ENCODE results near the gene EIF4G1. TPM values are rescaled to one million over a fixed set of nuclear protein-coding genes. Genes with fewer than 3 reads are reported as not detected.

Gene EIF4G1
- total RNA-seq, 1 donor, result 234 TPM

DNA sequence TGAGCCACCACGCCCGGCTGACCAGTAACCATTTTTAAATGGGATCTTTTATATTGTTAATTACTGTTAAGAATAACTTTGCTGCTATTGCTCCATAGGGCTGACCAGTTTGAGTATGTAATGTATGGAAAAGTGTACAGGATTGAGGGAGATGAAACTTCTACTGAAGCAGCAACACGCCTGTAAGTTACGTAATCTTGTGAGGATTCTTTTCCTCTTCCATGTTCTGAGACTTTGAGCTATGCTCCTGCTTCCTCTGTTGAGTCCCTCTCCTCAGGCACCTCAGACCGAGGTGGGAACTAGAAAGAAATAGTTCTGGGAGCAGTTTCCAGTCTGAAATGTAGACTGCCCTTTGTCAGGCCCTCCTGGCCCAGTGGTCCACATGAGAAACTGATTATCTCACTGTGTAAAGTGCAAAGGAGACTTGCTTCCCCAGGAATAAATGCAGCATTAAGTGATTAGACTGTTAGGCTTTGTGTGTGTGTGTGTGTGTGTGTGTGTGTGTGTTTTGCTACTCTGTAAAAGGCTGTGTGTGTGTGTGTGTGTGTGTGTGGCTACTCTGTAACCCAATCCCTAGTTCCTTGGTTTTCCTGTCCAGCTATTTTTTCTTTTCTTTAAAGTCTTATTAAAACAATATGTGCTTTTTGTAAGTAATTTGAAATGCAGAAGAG, 52.3 kb downstream of the EIF4G1 start:
- TF ChIP-seq, protein P1, sequence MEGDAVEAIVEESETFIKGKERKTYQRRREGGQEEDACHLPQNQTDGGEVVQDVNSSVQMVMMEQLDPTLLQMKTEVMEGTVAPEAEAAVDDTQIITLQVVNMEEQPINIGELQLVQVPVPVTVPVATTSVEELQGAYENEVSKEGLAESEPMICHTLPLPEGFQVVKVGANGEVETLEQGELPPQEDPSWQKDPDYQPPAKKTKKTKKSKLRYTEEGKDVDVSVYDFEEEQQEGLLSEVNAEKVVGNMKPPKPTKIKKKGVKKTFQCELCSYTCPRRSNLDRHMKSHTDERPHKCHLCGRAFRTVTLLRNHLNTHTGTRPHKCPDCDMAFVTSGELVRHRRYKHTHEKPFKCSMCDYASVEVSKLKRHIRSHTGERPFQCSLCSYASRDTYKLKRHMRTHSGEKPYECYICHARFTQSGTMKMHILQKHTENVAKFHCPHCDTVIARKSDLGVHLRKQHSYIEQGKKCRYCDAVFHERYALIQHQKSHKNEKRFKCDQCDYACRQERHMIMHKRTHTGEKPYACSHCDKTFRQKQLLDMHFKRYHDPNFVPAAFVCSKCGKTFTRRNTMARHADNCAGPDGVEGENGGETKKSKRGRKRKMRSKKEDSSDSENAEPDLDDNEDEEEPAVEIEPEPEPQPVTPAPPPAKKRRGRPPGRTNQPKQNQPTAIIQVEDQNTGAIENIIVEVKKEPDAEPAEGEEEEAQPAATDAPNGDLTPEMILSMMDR (IDR thresholded peaks at IDR 0.05; ENCODE audit: insufficient read depth, low read length), result no peak
- no peak overlapping the region for H3K4me3 ChIP-seq (ENCODE audit: low read depth, low read length)
- peak; percentile 68 for DNase-seq (ENCODE audit: low read depth)

DNA sequence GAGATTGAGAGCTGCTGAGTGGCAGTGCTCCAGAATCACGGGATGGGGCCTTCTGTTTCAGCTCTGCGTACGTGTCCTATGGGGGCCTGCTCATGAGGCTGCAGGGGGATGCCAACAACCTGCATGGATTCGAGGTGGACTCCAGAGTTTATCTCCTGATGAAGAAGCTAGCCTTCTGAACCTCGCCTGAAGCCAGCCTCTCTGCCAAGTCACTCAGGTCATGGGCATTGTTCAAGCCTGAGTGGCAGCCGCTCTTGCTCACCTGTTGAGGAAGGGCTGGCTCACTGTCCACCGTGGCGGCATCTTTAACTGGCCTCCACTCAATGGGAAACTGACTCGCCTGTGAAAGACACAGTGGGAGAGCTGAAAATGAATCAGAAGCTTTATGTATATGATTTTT, 53.7 kb downstream of the EIF4G1 start:
- H3K4me3 ChIP-seq (ENCODE audit: low read depth, low read length), result no peak overlapping the region
- no peak for DNase-seq (ENCODE audit: low read depth)
- TF ChIP-seq, protein P1 (IDR thresholded peaks at IDR 0.05; ENCODE audit: insufficient read depth, low read length), result no peak

DNA sequence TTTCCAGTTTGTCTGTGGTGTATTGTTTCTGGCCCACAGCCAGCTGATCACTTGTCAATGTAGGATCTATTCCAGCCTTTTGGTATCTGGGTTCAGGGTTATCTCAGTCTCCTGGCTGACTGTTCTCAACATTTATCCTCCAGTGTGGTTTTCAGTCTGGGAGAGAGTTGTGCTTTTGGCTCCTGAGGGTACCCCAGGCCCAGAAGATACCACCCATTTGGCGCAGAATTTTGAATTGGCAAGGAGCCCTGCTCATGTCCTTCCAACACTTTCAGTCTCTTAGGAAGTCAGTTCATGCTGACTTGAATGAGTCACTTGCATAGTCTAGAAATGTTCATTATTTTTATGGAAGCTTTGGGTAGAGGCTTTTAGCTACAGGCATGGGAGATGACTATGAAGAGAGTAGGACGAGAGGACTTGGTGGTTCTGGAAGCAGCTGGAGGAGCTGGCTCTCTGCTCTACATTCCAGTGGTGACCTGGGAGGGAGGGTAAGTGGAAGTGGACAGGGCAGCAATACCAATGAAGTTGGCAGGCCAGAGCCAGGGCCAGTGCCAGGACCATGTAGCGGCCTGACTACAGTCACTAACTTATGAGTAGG, 54.3 kb downstream of the EIF4G1 start:
- TF ChIP-seq, protein P1 (IDR thresholded peaks at IDR 0.05; ENCODE audit: insufficient read depth, low read length), result no peak
- DNase-seq (ENCODE audit: low read depth), result peak; percentile 90
- H3K4me3 ChIP-seq (ENCODE audit: low read depth, low read length), result no peak overlapping the region

DNA sequence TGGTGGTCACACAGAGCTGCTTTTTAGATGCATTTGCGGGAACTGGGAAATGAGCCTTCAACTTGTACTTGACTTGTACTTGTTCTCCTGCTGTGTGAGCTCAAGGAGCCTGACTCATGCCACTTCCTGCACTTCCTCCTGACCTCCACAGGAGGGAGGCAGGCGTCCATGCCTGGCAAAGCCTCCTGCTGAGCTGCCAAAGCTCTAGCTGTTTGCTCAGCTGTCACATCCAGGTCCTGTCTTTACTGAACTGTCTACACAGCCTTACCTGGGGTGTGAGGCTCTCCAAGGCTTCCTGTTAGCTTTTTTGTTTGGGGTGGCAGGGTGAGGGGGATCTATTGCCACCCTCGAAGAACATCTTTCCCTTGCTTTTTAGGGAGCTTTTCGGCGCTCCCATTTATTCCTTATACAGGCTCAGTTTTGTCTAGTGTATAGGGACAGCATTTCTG, 57.2 kb downstream of the EIF4G1 start:
- TF ChIP-seq, protein P1 (IDR thresholded peaks at IDR 0.05; ENCODE audit: insufficient read depth, low read length), result peak; percentile 100
- DNase-seq (ENCODE audit: low read depth), result peak; percentile 90

DNA sequence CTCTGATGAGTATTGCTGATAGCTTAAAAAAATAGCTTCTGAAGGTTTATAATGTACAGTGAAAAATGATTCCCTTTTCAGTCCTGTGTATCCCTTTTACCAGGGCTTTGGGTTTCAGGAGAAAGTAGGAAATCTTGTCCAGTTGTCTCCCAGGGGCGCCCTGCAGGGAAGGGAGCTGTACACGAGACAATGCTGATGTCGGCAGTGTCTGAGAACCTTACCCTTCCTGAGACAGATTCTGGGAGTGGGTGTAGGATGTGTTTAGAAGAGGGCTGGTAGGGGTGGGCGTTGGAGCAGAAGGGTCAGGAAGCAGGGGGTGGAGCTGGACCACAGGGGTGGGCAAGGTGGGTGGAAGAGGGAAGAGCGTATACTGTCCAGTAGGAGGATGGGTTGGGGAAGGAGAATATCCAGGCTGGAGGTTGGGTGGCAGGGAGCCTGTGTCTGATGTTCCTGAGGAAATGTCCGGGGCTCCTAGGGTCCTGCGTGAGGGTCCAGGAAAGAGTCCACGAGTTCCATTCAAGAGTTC, 58.0 kb downstream of the EIF4G1 start:
- TF ChIP-seq, protein P1 (IDR thresholded peaks at IDR 0.05; ENCODE audit: insufficient read depth, low read length), result no peak
- no peak overlapping the region for H3K4me3 ChIP-seq (ENCODE audit: low read depth, low read length)

More for the DNA sequence above, 57.2 kb downstream of the EIF4G1 start:
- no peak overlapping the region for H3K4me3 ChIP-seq (ENCODE audit: low read depth, low read length)

DNA sequence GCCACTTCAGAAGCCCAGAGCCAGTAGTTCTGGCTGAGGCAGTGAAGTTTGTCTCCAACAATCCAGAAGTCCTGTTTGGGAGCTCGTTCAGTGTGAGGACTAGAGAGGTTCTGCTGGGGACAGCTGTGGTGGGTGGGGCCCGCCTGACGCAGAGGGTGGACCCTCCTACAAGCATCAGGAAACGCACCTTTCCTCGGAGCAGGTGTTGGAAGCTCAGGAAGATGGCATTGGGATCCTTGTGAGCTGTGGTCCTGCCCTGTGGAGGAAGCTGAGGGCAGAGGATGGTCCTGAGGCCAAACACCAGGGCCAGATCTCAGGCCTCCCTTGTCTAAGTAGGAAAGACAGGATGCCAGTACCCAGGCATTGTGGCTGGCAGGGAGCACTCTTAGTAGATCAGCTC, 58.5 kb downstream of the EIF4G1 start:
- H3K4me3 ChIP-seq (ENCODE audit: low read depth, low read length), result no peak overlapping the region
- TF ChIP-seq, protein P1 (IDR thresholded peaks at IDR 0.05; ENCODE audit: insufficient read depth, low read length), result no peak
- DNase-seq (ENCODE audit: low read depth), result no peak

More for the DNA sequence above, 58.0 kb downstream of the EIF4G1 start:
- DNase-seq (ENCODE audit: low read depth), result no peak

All from fibroblast of the aortic adventitia (primary cell).